K562 (cell line): ENCODE data around the gene SLC1A2. TPM values are rescaled to one million over a fixed set of nuclear protein-coding genes. Genes with fewer than 3 reads are reported as not detected.

ENCODE experiments used
- ATAC-seq: fragments of 200-7000 bp; cut with Tn5 transposase; 3 replicates; pipeline ENCODE4 v1.9.1; 2020; ENCODE audit warnings: moderate library complexity
- BruUV-seq: library from RNA; stranded (reverse); fragments of 400-500 nt; replicated peaks from 2 replicates; lab custom pipeline; 2021; lab: Mats Ljungman, UMichigan
- CTCF ChIA-PET: fragments of 300-600 bp; formaldehyde crosslinking; extraction: SDS; loops from one replicate; lab custom pipeline; 2021; ENCODE audit warnings: low intra/inter-chr PET ratio; lab: Yijun Ruan, JAX
- POLR2A ChIA-PET: fragments of 300-600, 350-650 bp; sonication (Branson Sonifier 250); formaldehyde crosslinking; extraction: SDS; loops from one replicate; lab custom pipeline; 2021; ENCODE audit warnings: antibody characterized with exemption, inconsistent platforms; lab: Yijun Ruan, JAX
- DNase-seq, 4 experiments: peaks; one replicate each; pipeline versions ENCODE4 v3.0.0 to v3.0.0-alpha.2; 2011 to 2018; ENCODE audit warnings: low spot score in 3 of 4, mixed read lengths in 3 of 4; ENCODE audit errors: extremely low read depth in 1 of 4
- FAIRE-seq: peaks from 2 replicates; lab custom pipeline; 2011; peaks lifted over from hg19 to GRCh38; lab: Jason Lieb, UNC
- H2AFZ ChIP-seq: 2 replicates; pipeline ENCODE4 v1.6.0; 2011; ENCODE audit warnings: low read depth, low read length, control low read depth, inconsistent platforms
- H3K27ac ChIP-seq: fragments of 200-600 bp; 3 replicates; pipeline ENCODE4 v1.8.0; 2011; ENCODE audit warnings: low read depth, mild to moderate bottlenecking, control low read depth, inconsistent platforms, low read length, moderate library complexity, mixed read lengths; ENCODE audit errors: extremely low read depth
- H3K27me3 ChIP-seq, 2 experiments: fragments of 300-600 bp in 1 of 2; 2 replicates in 1 of 2; 3 replicates in 1 of 2; pipeline versions ENCODE4 v1.6.0 to v1.8.0; 2011; ENCODE audit warnings: inconsistent platforms in 2 of 2, low read length in 2 of 2, mild to moderate bottlenecking in 1 of 2, mixed read lengths in 1 of 2, moderate library complexity in 1 of 2; ENCODE audit not compliant: control insufficient read depth in 2 of 2, insufficient read depth in 2 of 2
- H3K36me3 ChIP-seq: fragments of 300-600 bp; 3 replicates; pipeline ENCODE4 v1.8.0; 2011; ENCODE audit warnings: mild to moderate bottlenecking, low read length, inconsistent platforms; ENCODE audit not compliant: control insufficient read depth, insufficient read depth
- H3K4me1 ChIP-seq, 2 experiments: fragments of 200-600 bp in 1 of 2; replicated peaks in 1 of 2; 2 replicates in 1 of 2; 3 replicates in 1 of 2; pipeline versions ENCODE4 v1.5.1 to v1.8.0; 2011; ENCODE audit warnings: inconsistent platforms in 2 of 2, low read length in 2 of 2, mild to moderate bottlenecking in 1 of 2, mixed read lengths in 1 of 2, moderate library complexity in 1 of 2; ENCODE audit not compliant: control insufficient read depth in 2 of 2, insufficient read depth in 2 of 2
- H3K4me2 ChIP-seq: 2 replicates; pipeline ENCODE4 v1.6.1; 2011; ENCODE audit warnings: low read length, control low read depth, inconsistent platforms, mixed read lengths; ENCODE audit not compliant: insufficient read depth
- H3K4me3 ChIP-seq: fragments of 200-600 bp; sonication (generic), shearing (Covaris generic); 2 replicates; pipeline ENCODE4 v1.5.1; 2016; ENCODE audit warnings: control low read depth, inconsistent platforms
- H3K79me2 ChIP-seq: fragments of 200-600 bp; 3 replicates; pipeline ENCODE4 v1.8.0; 2011; ENCODE audit warnings: low read length, inconsistent platforms; ENCODE audit not compliant: control insufficient read depth, insufficient read depth
- H3K9ac ChIP-seq, 2 experiments: 2 replicates each; pipeline versions ENCODE4 v1.6.0 to v1.6.1; 2011; ENCODE audit warnings: low read depth in 2 of 2, low read length in 2 of 2, control low read depth in 1 of 2, inconsistent platforms in 1 of 2, mild to moderate bottlenecking in 1 of 2, mixed read lengths in 1 of 2; ENCODE audit not compliant: insufficient read depth in 1 of 2
- H3K9me1 ChIP-seq: one replicate; pipeline ENCODE4 v1.6.0; 2011; ENCODE audit warnings: inconsistent platforms, mild to moderate bottlenecking, low read length, moderate library complexity; ENCODE audit not compliant: control insufficient read depth, insufficient read depth
- H3K9me3 ChIP-seq: replicated peaks from 2 replicates; pipeline ENCODE4 v1.5.1; 2011; ENCODE audit warnings: low read depth, low read length, inconsistent platforms; ENCODE audit not compliant: control insufficient read depth, insufficient read depth
- H4K20me1 ChIP-seq: replicated peaks from 2 replicates; pipeline ENCODE4 v1.6.1; 2011; ENCODE audit warnings: low read length, inconsistent platforms, mixed read lengths; ENCODE audit not compliant: control insufficient read depth, insufficient read depth
- CBX8 ChIP-seq: fragments of 200-600 bp; sonication (generic); IDR thresholded peaks from 2 replicates; pipeline ENCODE4 v1.6.1; 2012; ENCODE audit warnings: borderline replicate concordance, mixed run types, low read depth, mild to moderate bottlenecking, moderate library complexity, mixed read lengths, low read length, control low read depth, inconsistent platforms; ENCODE audit not compliant: poor library complexity, severe bottlenecking; ENCODE audit errors: extremely low read depth
- CXXC5 ChIP-seq: fragments of 250-450 bp; sonication (Bioruptor Pico); IDR thresholded peaks from 2 replicates; pipeline ENCODE4 v1.8.0; 2022; ENCODE audit warnings: inconsistent platforms, mild to moderate bottlenecking, moderate library complexity
- E2F4 ChIP-seq: sonication (generic); formaldehyde crosslinking; IDR thresholded peaks from 2 replicates; pipeline ENCODE4 v1.8.0; 2022; ENCODE audit warnings: mild to moderate bottlenecking, low read depth, missing genetic modification reagents
- MEF2A ChIP-seq: IDR thresholded peaks from 2 replicates; pipeline ENCODE4 v1.6.1; 2011; ENCODE audit warnings: low read depth, mild to moderate bottlenecking, low read length, moderate library complexity; ENCODE audit not compliant: control insufficient read depth
- MEF2D ChIP-seq: conservative IDR thresholded peaks from 2 replicates; pipeline ENCODE4 v1.6.1; 2016; ENCODE audit warnings: low read depth, missing genetic modification characterization, missing compliant biosample characterization
- PATZ1 ChIP-seq: fragments of 250-450 bp; sonication (Bioruptor Pico); IDR thresholded peaks from 2 replicates; pipeline ENCODE4 v1.5.0; 2020; ENCODE audit warnings: mild to moderate bottlenecking, borderline replicate concordance
- POLR2B ChIP-seq: fragments of 450-650 bp; IDR thresholded peaks from 2 replicates; pipeline ENCODE4 v1.6.1; 2018; ENCODE audit warnings: low read depth; ENCODE audit not compliant: partially characterized antibody
- YBX1 ChIP-seq: fragments of 450-650 bp; IDR thresholded peaks from 2 replicates; pipeline ENCODE4 v1.7.1; 2016; ENCODE audit warnings: mild to moderate bottlenecking
- ZBTB2 ChIP-seq: fragments of 450-650 bp; IDR thresholded peaks from 2 replicates; pipeline ENCODE4 v1.6.1; 2016; ENCODE audit warnings: antibody characterized with exemption
- WGBS: fragments of 100-300 bp; shearing (Covaris generic); methylation state at CpG from one replicate; pipeline ENCODE4 v1.1.6; 2016; ENCODE audit warnings: low coverage, mixed read lengths; ENCODE audit not compliant: insufficient coverage; ENCODE audit errors: missing lambda C conversion rate; 5-methylcytosine and 5-hydroxymethylcytosine counted together
- in situ Hi-C: fragments of 300-500 bp; cut with MboI; formaldehyde crosslinking; loops from 4 replicates; pipeline ENCODE4 v1.15.0; 2018; ENCODE audit warnings: inconsistent platforms, mixed read lengths
- intact Hi-C: fragments of 100-400 bp; cut with micrococcal nuclease; formaldehyde crosslinking; loops from 2 replicates; pipeline ENCODE4 v1.14.2; 2022
- polyA plus RNA-seq, 8 experiments: library from polyadenylated mRNA; depleted of rRNA in 4 of 8; stranded (reverse) in 5 of 8; unstranded in 3 of 8; fragments of >200 nt; fragmentation: Nextera tagmentation in 2 of 8; fragmentation: Illumina TruSeq in 1 of 8; extraction: Ambion mirVana in 2 of 8; extraction: Trizol in 1 of 8; gene quantifications; 2 replicates each; pipeline versions ENCODE4 v1.2.1 to v1.2.3, GENCODE V29; 2011 to 2014; ENCODE audit warnings: inconsistent platforms in 1 of 8, missing spikeins in 1 of 8
- total RNA-seq, 7 experiments: library from RNA; depleted of rRNA in 6 of 7; stranded (reverse); fragments of >200 nt in 6 of 7; fragmentation: Illumina TruSeq in 2 of 7; extraction: Trizol in 2 of 7; gene quantifications; 2 replicates each; pipeline versions ENCODE4 v1.2.1 to v1.2.3, GENCODE V29; 2011 to 2021; ENCODE audit warnings: low replicate concordance in 1 of 7

SLC1A2 gene
- total and polyA plus RNA-seq, 9 of the 15 experiments (the other 6 are each of a cell fraction or from before 2014, with no cell fraction given) = 0.03 to 0.07 (median 0.04) TPM; not detected in 5

- in situ Hi-C loops = no loop called here
- POLR2A ChIA-PET = no interaction called here
- no peak; the same call in 2 of the 3 replicates for ATAC-seq
These were observed 15.5 kb downstream of the SLC1A2 start for GRCh38 chr11:35403765-35404387.

More at GRCh38 chr11:35403765-35404387, 15.5 kb downstream of the SLC1A2 start:
- no peak overlapping the region for H3K27ac ChIP-seq
- TF ChIP-seq YBX1 (no peak), POLR2B (no peak), PATZ1 (CRISPR knock-in tag) (no peak), E2F4 (no peak), MEF2D (tag) (no peak), CXXC5 (CRISPR knock-in tag) (no peak), MEF2A (no peak), ZBTB2 (no peak), CBX8 (no peak)
- TF ChIP-seq, all 486 proteins: peak for 0
- H3K9ac ChIP-seq = no peak overlapping the region
- DNase-seq = no peak
- CTCF ChIA-PET = interaction anchor here (0.7 kb wide), 1 partner anchor 405 kb away, joined by 3 read pairs; no protein-coding TSS in a partner anchor
- intact Hi-C loops = no loop called here
- no peak overlapping the region for H3K4me3 ChIP-seq
- 1% methylated on average over 7 of the region's 7 CpGs for WGBS
- H3K9me3 ChIP-seq = no peaks in the 10 kb centered on the region
- H3K79me2 ChIP-seq = no peaks in the 10 kb centered on the region
- no peak overlapping the region for H3K4me2 ChIP-seq
- H3K9me1 ChIP-seq = no peaks in the 10 kb centered on the region
- no peaks in the 10 kb centered on the region for H4K20me1 ChIP-seq
- no peaks in the 10 kb centered on the region for H3K36me3 ChIP-seq
- no peak for FAIRE-seq
- H3K27me3 ChIP-seq = peaks cover 5 to 9% of the 10 kb centered on the region in 2 experiments; a peak in 3 of 5 replicates
- no peak overlapping the region for H2AFZ ChIP-seq
- no TSS peak for BruUV-seq
- no peaks in the 10 kb centered on the region for H3K4me1 ChIP-seq
